WTC11 (cell line): Measurements from ENCODE around the gene PPP1R9A. TPM values are rescaled to one million over a fixed set of nuclear protein-coding genes. Genes with fewer than 3 reads are reported as not detected.
A peak's percentile ranks its signal among the peaks of the same experiment; 100 is the strongest.

Experiments
- ATAC-seq: fragments of 200-7000 bp; cut with Tn5 transposase; 2 replicates; pipeline ENCODE4 v1.10.0; 2021; ENCODE audit warnings: mild to moderate bottlenecking, moderate library complexity
- CTCF ChIA-PET: fragments of 300-600 bp; sonication (Branson Sonifier 250); formaldehyde crosslinking; loops from one replicate; lab custom pipeline; 2021; ENCODE audit warnings: antibody characterized with exemption; lab: Charles Lee
- POLR2A ChIA-PET: fragments of 350-600 bp; sonication (Branson Sonifier 250); formaldehyde crosslinking; loops from one replicate; lab custom pipeline; 2021; ENCODE audit warnings: antibody characterized with exemption; lab: Charles Lee
- DNase-seq: peaks from one replicate; pipeline ENCODE4 v3.0.0; 2021; ENCODE audit warnings: low spot score
- H3K27ac Mint-ChIP-seq: 2 replicates; pipeline ENCODE4 v1.8.0; 2021; ENCODE audit warnings: mixed read lengths
- H3K27me3 Mint-ChIP-seq: 2 replicates; pipeline ENCODE4 v1.8.0; 2021; ENCODE audit warnings: low read depth, mild to moderate bottlenecking, moderate library complexity, mixed read lengths
- H3K36me3 Mint-ChIP-seq: 2 replicates; pipeline ENCODE4 v1.8.0; 2021; ENCODE audit warnings: mixed read lengths
- H3K4me1 Mint-ChIP-seq: 2 replicates; pipeline ENCODE4 v1.8.0; 2022; ENCODE audit warnings: mixed read lengths
- H3K4me3 Mint-ChIP-seq: 2 replicates; pipeline ENCODE4 v1.8.0; 2021; ENCODE audit warnings: mild to moderate bottlenecking, moderate library complexity, mixed read lengths
- H3K9me3 Mint-ChIP-seq: 2 replicates; pipeline ENCODE4 v1.8.0; 2021; ENCODE audit warnings: mixed read lengths
- CBFB ChIP-seq: sonication (generic); formaldehyde crosslinking; IDR thresholded peaks from 2 replicates; pipeline ENCODE4 v1.8.1; 2022; ENCODE audit warnings: mild to moderate bottlenecking, low read depth, missing genetic modification reagents
- FOXP1 ChIP-seq: sonication (generic); formaldehyde crosslinking; IDR thresholded peaks from 2 replicates; pipeline ENCODE4 v1.8.0; 2022; ENCODE audit warnings: missing genetic modification reagents, mild to moderate bottlenecking, moderate library complexity, borderline replicate concordance
- GTF2I ChIP-seq: fragments of 250-450 bp; sonication (Bioruptor Pico); conservative IDR thresholded peaks from 2 replicates; pipeline ENCODE4 v1.4.0; 2021; ENCODE audit warnings: mild to moderate bottlenecking
- JAZF1 ChIP-seq: fragments of 250-450 bp; sonication (Bioruptor Pico); IDR thresholded peaks from 2 replicates; pipeline ENCODE4 v1.9.0; 2021; ENCODE audit warnings: moderate library complexity, mild to moderate bottlenecking, inconsistent platforms
- JUN ChIP-seq: sonication (generic); formaldehyde crosslinking; IDR thresholded peaks from 2 replicates; pipeline ENCODE4 v1.8.0; 2023; ENCODE audit warnings: mild to moderate bottlenecking, missing genetic modification reagents
- NFE2L1 ChIP-seq: sonication (generic); formaldehyde crosslinking; IDR thresholded peaks from 2 replicates; pipeline ENCODE4 v1.8.1; 2023; ENCODE audit warnings: missing genetic modification reagents
- NFYB ChIP-seq: sonication (generic); formaldehyde crosslinking; conservative IDR thresholded peaks from 2 replicates; pipeline ENCODE4 v1.8.0; 2022; ENCODE audit warnings: low read depth, missing genetic modification reagents
- NR2C2 ChIP-seq: sonication (generic); formaldehyde crosslinking; IDR thresholded peaks from 2 replicates; pipeline ENCODE4 v1.8.0; 2022; ENCODE audit warnings: mild to moderate bottlenecking, missing genetic modification reagents
- SMAD3 ChIP-seq: sonication (generic); formaldehyde crosslinking; IDR thresholded peaks from 2 replicates; pipeline ENCODE4 v1.8.0; 2022; ENCODE audit warnings: missing genetic modification reagents, mild to moderate bottlenecking, borderline replicate concordance
- SOX15 ChIP-seq: fragments of 250-450 bp; sonication (Bioruptor Pico); IDR thresholded peaks from 2 replicates; pipeline ENCODE4 v1.9.0; 2021; ENCODE audit warnings: mild to moderate bottlenecking
- TP53 ChIP-seq: sonication (generic); formaldehyde crosslinking; IDR thresholded peaks from 2 replicates; pipeline ENCODE4 v1.8.1; 2023; ENCODE audit warnings: mild to moderate bottlenecking, missing genetic modification reagents
- ZBTB21 ChIP-seq: sonication (generic); formaldehyde crosslinking; IDR thresholded peaks from 2 replicates; pipeline ENCODE4 v1.8.1; 2023; ENCODE audit warnings: mild to moderate bottlenecking, missing genetic modification reagents, borderline replicate concordance
- ZNF671 ChIP-seq: fragments of 250-450 bp; sonication (Bioruptor Pico); IDR thresholded peaks from 2 replicates; pipeline ENCODE4 v1.8.0; 2021; ENCODE audit warnings: mild to moderate bottlenecking
- total RNA-seq: library from RNA; stranded (reverse); gene quantifications from 3 replicates; pipeline ENCODE4 v1.2.3, GENCODE V29; 2021
- TF ChIP-seq, protein P1 (sequence below): fragments of 250-450 bp; sonication (Bioruptor Pico); IDR thresholded peaks from 2 replicates; pipeline ENCODE4 v1.9.0; 2021; ENCODE audit warnings: mild to moderate bottlenecking
- TF ChIP-seq, protein P2 (sequence below): sonication (generic); formaldehyde crosslinking; IDR thresholded peaks from 2 replicates; pipeline ENCODE4 v1.8.1; 2022; ENCODE audit warnings: low read depth, missing genetic modification reagents, borderline replicate concordance
- TF ChIP-seq, protein P3 (sequence below): sonication (generic); formaldehyde crosslinking; IDR thresholded peaks from 2 replicates; pipeline ENCODE4 v1.8.1; 2023; ENCODE audit warnings: mild to moderate bottlenecking, missing genetic modification reagents, moderate library complexity
- TF ChIP-seq, protein P4 (sequence below): sonication (generic); formaldehyde crosslinking; IDR thresholded peaks from 2 replicates; pipeline ENCODE4 v1.8.0; 2023; ENCODE audit warnings: missing genetic modification reagents
- TF ChIP-seq, protein P5 (sequence below): sonication (generic); formaldehyde crosslinking; IDR thresholded peaks from 2 replicates; pipeline ENCODE4 v1.8.1; 2023; ENCODE audit warnings: mild to moderate bottlenecking, missing genetic modification reagents

The PPP1R9A gene
- total RNA-seq, 1 experiment from 2014 or later, result 16.8 TPM

DNA sequence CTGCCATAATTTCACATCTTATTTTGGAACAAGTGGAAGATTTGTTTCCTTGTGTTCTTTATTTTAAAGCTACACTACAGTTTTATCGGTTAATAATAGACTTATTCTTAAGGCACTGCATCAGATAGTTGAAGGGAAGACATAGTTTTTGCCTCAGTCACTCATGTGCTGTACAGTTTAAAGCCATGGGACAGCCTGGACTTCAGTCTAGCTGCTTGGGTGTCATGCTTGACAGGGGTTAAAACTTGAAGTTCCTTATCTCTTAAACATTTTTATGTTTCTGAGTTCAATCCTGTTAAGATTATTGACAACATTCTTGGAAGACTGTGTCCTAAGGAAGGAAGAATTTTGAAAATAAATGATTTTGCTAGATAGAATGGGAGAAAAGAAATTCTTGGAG, 49.7 kb downstream of the PPP1R9A start:
- POLR2A ChIA-PET, result no interaction called here
- TF ChIP-seq, protein P1, sequence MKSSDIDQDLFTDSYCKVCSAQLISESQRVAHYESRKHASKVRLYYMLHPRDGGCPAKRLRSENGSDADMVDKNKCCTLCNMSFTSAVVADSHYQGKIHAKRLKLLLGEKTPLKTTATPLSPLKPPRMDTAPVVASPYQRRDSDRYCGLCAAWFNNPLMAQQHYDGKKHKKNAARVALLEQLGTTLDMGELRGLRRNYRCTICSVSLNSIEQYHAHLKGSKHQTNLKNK (CRISPR knock-in tag), result no peak
- TF ChIP-seq TP53 (no peak), NFE2L1 (no peak), SOX15 (CRISPR knock-in tag) (no peak), NR2C2 (no peak), JAZF1 (CRISPR knock-in tag) (no peak), GTF2I (CRISPR knock-in tag) (no peak), ZBTB21 (CRISPR knock-in tag) (no peak)
- TF ChIP-seq, protein P2, sequence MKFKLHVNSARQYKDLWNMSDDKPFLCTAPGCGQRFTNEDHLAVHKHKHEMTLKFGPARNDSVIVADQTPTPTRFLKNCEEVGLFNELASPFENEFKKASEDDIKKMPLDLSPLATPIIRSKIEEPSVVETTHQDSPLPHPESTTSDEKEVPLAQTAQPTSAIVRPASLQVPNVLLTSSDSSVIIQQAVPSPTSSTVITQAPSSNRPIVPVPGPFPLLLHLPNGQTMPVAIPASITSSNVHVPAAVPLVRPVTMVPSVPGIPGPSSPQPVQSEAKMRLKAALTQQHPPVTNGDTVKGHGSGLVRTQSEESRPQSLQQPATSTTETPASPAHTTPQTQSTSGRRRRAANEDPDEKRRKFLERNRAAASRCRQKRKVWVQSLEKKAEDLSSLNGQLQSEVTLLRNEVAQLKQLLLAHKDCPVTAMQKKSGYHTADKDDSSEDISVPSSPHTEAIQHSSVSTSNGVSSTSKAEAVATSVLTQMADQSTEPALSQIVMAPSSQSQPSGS, result no peak
- TF ChIP-seq, all 79 proteins: peak for 0
- no peak overlapping the region for H3K27ac Mint-ChIP-seq
- no peak overlapping the region for H3K4me3 Mint-ChIP-seq
- H3K27me3 Mint-ChIP-seq, result no peaks in the 10 kb centered on the region
- peaks cover 17% of the 10 kb centered on the region for H3K4me1 Mint-ChIP-seq
- peaks cover 16% of the 10 kb centered on the region for H3K9me3 Mint-ChIP-seq
- no peak for DNase-seq
- CTCF ChIA-PET, result no interaction called here
- peaks cover 11% of the 10 kb centered on the region; the same call in 1 of the 2 replicates for H3K36me3 Mint-ChIP-seq
- no peak for ATAC-seq

DNA sequence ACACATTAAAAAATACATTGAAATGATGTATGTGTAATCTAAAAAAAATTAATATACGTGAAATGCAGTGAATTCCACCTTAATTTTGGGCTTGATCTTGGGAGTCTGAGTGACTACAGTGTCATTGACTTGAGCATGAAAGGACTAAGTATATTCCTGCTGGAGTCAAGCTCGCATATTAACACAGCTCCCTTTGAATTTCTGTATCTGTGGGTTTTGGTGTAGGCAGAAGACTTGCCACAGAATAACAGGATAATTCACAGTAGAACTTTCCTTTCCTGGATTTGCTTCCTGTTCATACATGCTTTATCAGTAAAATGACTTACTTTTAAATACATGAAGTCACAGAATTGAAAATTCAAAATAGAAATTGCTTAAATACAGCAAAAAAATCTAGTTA, 55.3 kb downstream of the PPP1R9A start:
- ChIA-PET POLR2A (no interaction called here), CTCF (no interaction called here)
- H3K27ac Mint-ChIP-seq, result no peak overlapping the region
- TF ChIP-seq SMAD3 (CRISPR knock-in tag), result no peak
- TF ChIP-seq, protein P3, sequence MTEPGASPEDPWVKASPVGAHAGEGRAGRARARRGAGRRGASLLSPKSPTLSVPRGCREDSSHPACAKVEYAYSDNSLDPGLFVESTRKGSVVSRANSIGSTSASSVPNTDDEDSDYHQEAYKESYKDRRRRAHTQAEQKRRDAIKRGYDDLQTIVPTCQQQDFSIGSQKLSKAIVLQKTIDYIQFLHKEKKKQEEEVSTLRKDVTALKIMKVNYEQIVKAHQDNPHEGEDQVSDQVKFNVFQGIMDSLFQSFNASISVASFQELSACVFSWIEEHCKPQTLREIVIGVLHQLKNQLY (CRISPR knock-in tag), result no peak
- TF ChIP-seq, protein P4, sequence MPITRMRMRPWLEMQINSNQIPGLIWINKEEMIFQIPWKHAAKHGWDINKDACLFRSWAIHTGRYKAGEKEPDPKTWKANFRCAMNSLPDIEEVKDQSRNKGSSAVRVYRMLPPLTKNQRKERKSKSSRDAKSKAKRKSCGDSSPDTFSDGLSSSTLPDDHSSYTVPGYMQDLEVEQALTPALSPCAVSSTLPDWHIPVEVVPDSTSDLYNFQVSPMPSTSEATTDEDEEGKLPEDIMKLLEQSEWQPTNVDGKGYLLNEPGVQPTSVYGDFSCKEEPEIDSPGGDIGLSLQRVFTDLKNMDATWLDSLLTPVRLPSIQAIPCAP (CRISPR knock-in tag), result no peak
- TF ChIP-seq FOXP1, result no peak
- no peak for TF ChIP-seq ZNF671 (CRISPR knock-in tag)
- TF ChIP-seq JUN, result no peak
- ATAC-seq (no peak), DNase-seq (no peak)
- peaks cover 17% of the 10 kb centered on the region for H3K4me1 Mint-ChIP-seq
- H3K36me3 Mint-ChIP-seq, result peaks cover 15% of the 10 kb centered on the region
- H3K27me3 Mint-ChIP-seq, result no peaks in the 10 kb centered on the region
- H3K4me3 Mint-ChIP-seq, result no peak overlapping the region
- peaks cover 17% of the 10 kb centered on the region for H3K9me3 Mint-ChIP-seq

DNA sequence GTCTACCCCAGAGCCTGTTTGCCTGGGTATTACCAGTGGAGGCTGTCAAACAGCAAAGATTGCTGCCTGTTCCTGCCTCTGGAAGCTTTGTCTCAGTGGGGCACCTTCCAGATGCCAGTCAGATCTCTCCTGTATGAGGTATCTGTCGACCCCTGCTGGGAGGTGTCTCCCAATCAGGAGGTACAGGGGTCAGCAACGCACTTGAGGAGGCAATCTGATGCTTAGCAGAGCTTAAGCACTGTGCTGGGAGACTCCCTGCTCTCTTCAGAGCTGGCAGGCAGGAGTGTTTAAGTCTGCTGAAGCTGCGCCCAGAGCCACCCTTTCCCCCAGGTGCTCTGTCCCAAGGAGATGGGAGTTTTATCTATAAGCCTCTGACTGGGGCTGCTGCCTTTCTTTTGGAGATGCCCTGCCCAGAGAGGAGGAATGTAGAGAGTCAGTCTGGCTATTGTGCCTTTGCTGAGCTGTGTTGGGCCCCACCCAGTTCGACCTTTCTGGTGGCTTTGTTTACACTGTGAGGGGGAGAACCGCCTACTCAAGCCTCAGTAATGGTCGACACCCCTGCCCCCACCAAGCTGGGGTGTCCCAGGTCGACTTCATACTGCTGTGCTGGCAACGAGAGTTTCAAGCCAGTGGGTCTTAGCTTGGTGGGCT, 62.2 kb downstream of the PPP1R9A start:
- peaks cover 14% of the 10 kb centered on the region for H3K9me3 Mint-ChIP-seq
- no peak for TF ChIP-seq TP53
- 0 out of 2 replicates have a peak, but pooled peaks have one; percentile 11 for TF ChIP-seq NFYB
- TF ChIP-seq CBFB (CRISPR knock-in tag), result 0 out of 2 replicates have a peak, but pooled peaks have one; percentile 7
- TF ChIP-seq, protein P1 (CRISPR knock-in tag), result no peak
- TF ChIP-seq, protein P5, sequence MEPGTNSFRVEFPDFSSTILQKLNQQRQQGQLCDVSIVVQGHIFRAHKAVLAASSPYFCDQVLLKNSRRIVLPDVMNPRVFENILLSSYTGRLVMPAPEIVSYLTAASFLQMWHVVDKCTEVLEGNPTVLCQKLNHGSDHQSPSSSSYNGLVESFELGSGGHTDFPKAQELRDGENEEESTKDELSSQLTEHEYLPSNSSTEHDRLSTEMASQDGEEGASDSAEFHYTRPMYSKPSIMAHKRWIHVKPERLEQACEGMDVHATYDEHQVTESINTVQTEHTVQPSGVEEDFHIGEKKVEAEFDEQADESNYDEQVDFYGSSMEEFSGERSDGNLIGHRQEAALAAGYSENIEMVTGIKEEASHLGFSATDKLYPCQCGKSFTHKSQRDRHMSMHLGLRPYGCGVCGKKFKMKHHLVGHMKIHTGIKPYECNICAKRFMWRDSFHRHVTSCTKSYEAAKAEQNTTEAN (CRISPR knock-in tag), result 0 out of 2 replicates have a peak, but pooled peaks have one; percentile 20
- H3K36me3 Mint-ChIP-seq, result peaks cover 13% of the 10 kb centered on the region
- CTCF ChIA-PET, result interaction anchor here (1.3 kb wide), 1 partner anchor 427 kb away, joined by 3 read pairs; the partner anchor contains the start of gene PON3
- H3K27me3 Mint-ChIP-seq, result no peaks in the 10 kb centered on the region
- H3K27ac Mint-ChIP-seq, result peak overlapping the region; percentile 30
- DNase-seq (peak; percentile 30), ATAC-seq (peak; percentile 90)
- POLR2A ChIA-PET, result no interaction called here
- peaks cover 26% of the 10 kb centered on the region for H3K4me1 Mint-ChIP-seq
- no peak overlapping the region for H3K4me3 Mint-ChIP-seq
